Heart right ventricle (tissue), 16 donors: ENCODE measurements around the gene PORCN. TPM values are rescaled to one million over a fixed set of nuclear protein-coding genes. Genes with fewer than 3 reads are reported as not detected.
A peak's percentile ranks its signal among the peaks of the same experiment; 100 is the strongest.

Experiments
- ATAC-seq, 8 donors: fragments of 200-7000 bp; cut with Tn5 transposase; one replicate each; pipeline ENCODE4 v1.9.1; 2020; ENCODE audit warnings: mild to moderate bottlenecking in 8 of 8, moderate library complexity in 8 of 8, moderate number of reproducible peaks in 1 of 8
- DNase-seq, 2 donors: peaks; one replicate each; pipeline ENCODE4 v3.0.0-alpha.2; 2020
- H3K27ac ChIP-seq, 10 donors: fragments of 200-600 bp; sonication (generic) in 2 of 10; one replicate each; pipeline versions ENCODE4 v1.5.0 to v1.8.0; 2020 to 2022; ENCODE audit warnings: mild to moderate bottlenecking in 3 of 10
- H3K27me3 ChIP-seq, 7 donors: fragments of 200-600 bp; one replicate each; pipeline ENCODE4 v1.8.0; 2021 to 2022; ENCODE audit warnings: mild to moderate bottlenecking in 2 of 7
- H3K36me3 ChIP-seq, 9 donors: fragments of 200-600 bp; sonication (generic) in 1 of 9; one replicate each; pipeline versions ENCODE4 v1.5.0 to v1.8.0; 2020 to 2022; ENCODE audit warnings: mild to moderate bottlenecking in 2 of 9
- H3K4me1 ChIP-seq, 9 donors: fragments of 200-600 bp; sonication (generic) in 1 of 9; one replicate each; pipeline versions ENCODE4 v1.5.0 to v1.8.0; 2020 to 2022; ENCODE audit warnings: mild to moderate bottlenecking in 4 of 9
- H3K4me3 ChIP-seq, 10 donors: fragments of 200-600 bp; sonication (generic) in 2 of 10; one replicate each; pipeline versions ENCODE4 v1.5.0 to v1.8.0; 2020 to 2022; ENCODE audit warnings: mild to moderate bottlenecking in 7 of 10, moderate library complexity in 2 of 10
- H3K9me3 ChIP-seq, 11 donors: fragments of 200-600 bp in 10 of 11; sonication (generic) in 2 of 11; one replicate each; pipeline versions ENCODE4 v1.5.0 to v1.8.0; 2013 to 2022; ENCODE audit warnings: mild to moderate bottlenecking in 2 of 11, control low read depth in 1 of 11, moderate library complexity in 1 of 11
- CTCF ChIP-seq, 9 donors: fragments of 200-600 bp; sonication (generic) in 2 of 9; IDR thresholded peaks; one replicate each; pipeline versions ENCODE4 v1.5.0 to v1.8.0; 2021 to 2022; ENCODE audit warnings: antibody characterized with exemption in 9 of 9, mild to moderate bottlenecking in 5 of 9, moderate library complexity in 1 of 9
- WGBS, 2 donors: extraction: QIAGEN DNeasy Blood & Tissue Kit; methylation state at CpG; one replicate each; pipeline ENCODE4 v1.1.7; 2013; ENCODE audit warnings: inconsistent platforms in 1 of 2; 5-methylcytosine and 5-hydroxymethylcytosine counted together
- intact Hi-C, 10 donors: fragments of 100-400 bp; cut with DNase I; formaldehyde crosslinking; loops; one replicate each; pipeline versions ENCODE4 v1.11.1 to v1.14.2; 2022
- polyA plus RNA-seq, 2 donors: library from polyadenylated mRNA; stranded (reverse); fragments of 200-250 nt; gene quantifications; one replicate each; pipeline ENCODE4 v1.2.3, GENCODE V29; 2013
- total RNA-seq, 10 donors: library from RNA; stranded (reverse); fragmentation: NEBNext Ultra II Directional in 3 of 10; extraction: Animal tissue kit (Norgen Biotek cat#: 25700) in 3 of 10; gene quantifications; one replicate each; pipeline versions ENCODE4 v1.2.1 to v1.2.4, GENCODE V29; 2021 to 2023
- donor health status: Arrhythmogenic right ventricular cardiomyopathy.
- donor health status: ischemic (EF 13 %, LVEDD 7.1; RV severe dilation, severe dysfunction).
- donor health status: healthy with polysubstance abuse.
- donor health status: DM: no; HTN: yes; CAD: no.
- donor health status: DM: no; HTN: no; CAD: no.
- donor health status: ischemic (EF 25% LVEDD 6.9; RV normal size, moderate dysfunction).
- donor health status: ischemic (EF 25% LVEDD 5.7; RV mildly dilated, moderate dysfunction).
- donor health status: healthy.
- donor health status: DM: yes; HTN: yes; CAD: no.
- donor health status: Ischemic cardiomyopathy.
- donor health status: ischemic (EF 35%, LVEDD 5.7; RV mildly dilated, moderate dysfunction).
- donor health status: nonischemic (EF 11% LVEDD 7.7; RV severe dilation, severe dysfunction).
- donor health status: DM: yes; HTN: yes; CAD: no.
- donor health status: PGD.
- donor health status: ischemic (EF 29% LVEDD 5.4; RV normal size, mild dysfunction).
- donor health status: nonischemic (EF 23%, LVEDD 6.1; RV moderate dilation, normal function).

Gene PORCN
- total and polyA plus RNA-seq, 12 donors, result 9.9 to 26.7 (median 13.1) TPM

- 2% methylated on average over 15 to 16 of the region's 16 CpGs for WGBS, 2 donors
- ATAC-seq, result peak in 5 of 8 donors; percentile 2 to 22 (median 10)
- TF ChIP-seq CTCF (IDR thresholded peaks at IDR 0.05), result no peak
- no peaks in the 10 kb centered on the region for H3K27me3 ChIP-seq
- peaks cover 0 to 10% (median 5%) of the 10 kb centered on the region in 9 donors for H3K4me1 ChIP-seq
- intact Hi-C loops, result loop anchor here in 1 of 10 donors (10.0 kb wide), 1 partner anchor 66 kb away; the partner anchor contains the start of gene RBM3
- H3K36me3 ChIP-seq, result peaks cover 0 to 12% (median 0%) of the 10 kb centered on the region in 9 donors
- H3K27ac ChIP-seq, result peak overlapping the region in 9 of 10 donors; percentile 63 to 87 (median 80)
- no peak for DNase-seq
- peak overlapping the region; percentile 32 to 90 (median 72) for H3K4me3 ChIP-seq
- no peaks in the 10 kb centered on the region for H3K9me3 ChIP-seq
Measured at GRCh38 chrX:48509245-48509590, 426 bp downstream of the PORCN start.

- intact Hi-C loops, result loop anchor here in 1 of 10 donors (10.0 kb wide), 1 partner anchor 65 kb away; the partner anchor contains the start of gene RBM3
- no peak for ATAC-seq
- H3K9me3 ChIP-seq, result no peaks in the 10 kb centered on the region
- peaks cover 0 to 10% (median 5%) of the 10 kb centered on the region in 9 donors for H3K4me1 ChIP-seq
- TF ChIP-seq CTCF (IDR thresholded peaks at IDR 0.05), result no peak
- H3K27ac ChIP-seq, result no peak overlapping the region
- peak overlapping the region; percentile 32 to 90 (median 72) for H3K4me3 ChIP-seq
- peaks cover 0 to 16% (median 0%) of the 10 kb centered on the region in 9 donors for H3K36me3 ChIP-seq
- no peaks in the 10 kb centered on the region for H3K27me3 ChIP-seq
- 65 to 73% methylated on average over 11 of the region's 11 CpGs for WGBS, 2 donors
- no peak for DNase-seq
Measured at GRCh38 chrX:48509619-48510018, 827 bp downstream of the PORCN start.

GRCh38 chrX:48511560-48511959 is 2.8 kb downstream of the PORCN start:
- Histone ChIP-seq H3K27ac (no peak overlapping the region), H3K4me1 (peaks cover 0 to 10% (median 5%) of the 10 kb centered on the region in 9 donors), H3K36me3 (peaks cover 0 to 24% (median 0%) of the 10 kb centered on the region in 9 donors), H3K27me3 (no peaks in the 10 kb centered on the region), H3K9me3 (no peaks in the 10 kb centered on the region), H3K4me3 (no peak overlapping the region)
- TF ChIP-seq CTCF (IDR thresholded peaks at IDR 0.05), result peak in 5 of 9 donors; percentile 18 to 43 (median 29)
- intact Hi-C loops, result no loop called here
- no peak for DNase-seq
- WGBS, 2 donors, result 77 to 79% methylated on average over 3 to 4 of the region's 4 CpGs
- ATAC-seq, result no peak

- H3K27me3 ChIP-seq, result no peaks in the 10 kb centered on the region
- H3K4me3 ChIP-seq, result no peak overlapping the region
- intact Hi-C loops, result no loop called here
- no peak overlapping the region for H3K27ac ChIP-seq
- DNase-seq, result no peak
- TF ChIP-seq CTCF (IDR thresholded peaks at IDR 0.05), result no peak
- H3K9me3 ChIP-seq, result no peaks in the 10 kb centered on the region
- H3K4me1 ChIP-seq, result peaks cover 0 to 10% (median 5%) of the 10 kb centered on the region in 9 donors
- WGBS, 2 donors, result 95 to 97% methylated on average over 20 of the region's 20 CpGs
- H3K36me3 ChIP-seq, result peaks cover 0 to 27% (median 0%) of the 10 kb centered on the region in 9 donors
- ATAC-seq, result no peak
Measured at GRCh38 chrX:48512371-48512935, 3.7 kb downstream of the PORCN start.
